ENCODE results near the gene SUPT4H1.
"Not testable (repeated sequence)": the region's sequence is repeated elsewhere in the genome, so short reads cannot be mapped to it uniquely, and the experiment has no call there.

Gene SUPT4H1

DNA sequence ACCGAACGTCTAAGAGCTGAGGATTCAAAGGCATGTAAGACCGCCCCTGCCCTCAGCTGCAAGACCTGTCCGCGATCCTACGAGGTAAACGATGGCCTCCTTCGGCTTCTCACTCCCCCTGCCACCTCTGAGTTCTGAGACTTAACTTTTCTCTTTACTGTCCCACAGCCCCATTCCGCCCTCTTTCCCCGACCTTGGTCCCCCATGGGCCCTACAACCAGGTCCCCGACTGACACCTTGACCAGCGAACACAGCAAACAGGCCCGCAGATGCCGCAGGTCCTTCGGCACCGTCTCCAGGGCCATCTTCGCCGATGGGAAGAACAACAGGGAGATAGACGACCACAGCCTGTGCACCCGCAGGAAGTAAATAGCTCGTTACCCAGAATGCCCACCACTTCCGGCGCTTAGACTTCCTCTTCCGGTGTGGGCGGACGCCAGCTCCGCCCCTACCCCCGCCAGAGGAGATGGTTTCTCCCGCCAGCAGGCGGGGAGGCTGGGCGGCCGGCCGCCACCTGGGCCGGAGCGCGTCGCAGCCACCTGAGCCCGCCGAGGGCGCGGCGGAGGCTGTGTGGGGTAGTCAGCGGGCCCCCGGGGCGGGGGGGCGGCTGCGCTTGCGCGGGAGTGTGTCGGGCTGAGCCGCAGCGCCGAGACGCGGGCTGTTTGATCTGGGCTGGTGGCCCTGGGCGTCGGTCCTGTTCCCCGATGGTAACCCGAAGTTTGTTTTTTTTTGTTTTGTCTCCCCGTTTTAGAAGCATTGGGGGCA, at the start of gene SUPT4H1:
SUPT4H1 (minus strand) TSS at position 371 of the 765 bp plus-strand sequence; CDS start at position 305, 66 bp downstream.
- peak; percentile 88 for DNase-seq (ENCODE audit: low read depth)
- TF ChIP-seq, protein P1, sequence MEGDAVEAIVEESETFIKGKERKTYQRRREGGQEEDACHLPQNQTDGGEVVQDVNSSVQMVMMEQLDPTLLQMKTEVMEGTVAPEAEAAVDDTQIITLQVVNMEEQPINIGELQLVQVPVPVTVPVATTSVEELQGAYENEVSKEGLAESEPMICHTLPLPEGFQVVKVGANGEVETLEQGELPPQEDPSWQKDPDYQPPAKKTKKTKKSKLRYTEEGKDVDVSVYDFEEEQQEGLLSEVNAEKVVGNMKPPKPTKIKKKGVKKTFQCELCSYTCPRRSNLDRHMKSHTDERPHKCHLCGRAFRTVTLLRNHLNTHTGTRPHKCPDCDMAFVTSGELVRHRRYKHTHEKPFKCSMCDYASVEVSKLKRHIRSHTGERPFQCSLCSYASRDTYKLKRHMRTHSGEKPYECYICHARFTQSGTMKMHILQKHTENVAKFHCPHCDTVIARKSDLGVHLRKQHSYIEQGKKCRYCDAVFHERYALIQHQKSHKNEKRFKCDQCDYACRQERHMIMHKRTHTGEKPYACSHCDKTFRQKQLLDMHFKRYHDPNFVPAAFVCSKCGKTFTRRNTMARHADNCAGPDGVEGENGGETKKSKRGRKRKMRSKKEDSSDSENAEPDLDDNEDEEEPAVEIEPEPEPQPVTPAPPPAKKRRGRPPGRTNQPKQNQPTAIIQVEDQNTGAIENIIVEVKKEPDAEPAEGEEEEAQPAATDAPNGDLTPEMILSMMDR (conservative IDR thresholded peaks at IDR 0.05; ENCODE audit: control insufficient read depth, insufficient read depth, low read depth, low read length) = no peak
- peak within 1 kb of the TSS; percentile 100 for H3K4me3 ChIP-seq (ENCODE audit: control insufficient read depth, low read depth, low read length)

DNA sequence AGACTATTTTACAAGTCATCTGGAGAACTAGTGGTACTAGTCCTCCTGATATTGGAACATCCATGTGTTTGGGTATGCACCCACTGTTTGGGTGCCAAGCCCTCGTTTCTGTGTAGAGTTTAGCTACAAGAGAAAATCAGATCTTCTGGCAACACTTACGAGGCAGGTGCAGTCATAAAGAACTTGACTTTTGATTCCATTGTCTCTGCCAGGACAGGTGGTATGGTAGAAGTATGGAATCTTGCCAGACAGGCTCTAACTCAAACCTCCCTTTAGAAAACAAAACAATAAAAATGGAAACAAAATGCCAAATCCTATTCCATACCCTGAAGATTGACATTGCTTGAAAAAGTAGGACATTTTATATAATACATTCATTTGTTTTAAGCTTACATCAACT, 49.3 kb upstream of the SUPT4H1 start:
- no peak for DNase-seq (ENCODE audit: low read depth)
- TF ChIP-seq, protein P1 (conservative IDR thresholded peaks at IDR 0.05; ENCODE audit: control insufficient read depth, insufficient read depth, low read depth, low read length) = no peak
- no peak overlapping the region for H3K4me3 ChIP-seq (ENCODE audit: control insufficient read depth, low read depth, low read length)

DNA sequence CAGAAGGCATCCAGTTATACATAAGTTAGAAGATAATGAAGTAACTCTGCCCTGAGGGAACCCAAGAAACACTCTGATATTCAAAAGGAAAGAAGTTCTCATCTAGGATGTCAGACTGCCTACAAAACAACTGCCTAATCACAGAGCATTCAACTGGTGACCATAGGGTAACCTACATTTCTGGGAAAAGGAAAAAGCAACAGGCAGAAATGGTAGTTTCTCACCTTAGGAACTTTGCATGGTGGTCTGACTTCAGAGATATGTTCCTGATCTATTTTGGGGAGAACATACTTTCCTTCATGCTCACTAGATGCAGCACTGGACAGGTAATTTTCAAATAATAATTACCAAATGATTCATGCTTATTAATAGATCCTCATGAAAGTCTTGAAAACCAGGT, 48.8 kb upstream of the SUPT4H1 start:
- TF ChIP-seq, protein P1 (conservative IDR thresholded peaks at IDR 0.05; ENCODE audit: control insufficient read depth, insufficient read depth, low read depth, low read length) = no peak
- no peak overlapping the region for H3K4me3 ChIP-seq (ENCODE audit: control insufficient read depth, low read depth, low read length)
- DNase-seq (ENCODE audit: low read depth) = no peak

DNA sequence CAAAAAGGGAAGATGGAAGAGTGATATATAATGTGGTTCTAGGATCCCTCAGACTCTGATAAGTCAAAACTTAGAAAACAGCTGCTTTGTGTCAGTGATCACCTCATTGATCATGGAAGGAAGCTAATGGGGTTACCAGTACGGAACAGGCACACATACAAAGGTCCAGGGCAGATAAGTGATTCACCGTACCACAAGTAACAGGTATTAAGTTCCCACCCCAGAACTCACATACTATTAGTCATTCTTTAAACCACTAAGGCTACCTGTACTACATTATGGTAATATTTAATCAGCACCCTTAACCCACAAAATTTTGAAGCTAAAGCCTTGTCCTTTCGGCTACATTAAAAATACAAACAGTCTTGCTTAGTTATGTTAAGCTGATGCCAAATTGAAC, 48.0 kb upstream of the SUPT4H1 start:
- H3K4me3 ChIP-seq (ENCODE audit: control insufficient read depth, low read depth, low read length) = no peak overlapping the region
- DNase-seq (ENCODE audit: low read depth) = no peak
- TF ChIP-seq, protein P1 (conservative IDR thresholded peaks at IDR 0.05; ENCODE audit: control insufficient read depth, insufficient read depth, low read depth, low read length) = no peak

DNA sequence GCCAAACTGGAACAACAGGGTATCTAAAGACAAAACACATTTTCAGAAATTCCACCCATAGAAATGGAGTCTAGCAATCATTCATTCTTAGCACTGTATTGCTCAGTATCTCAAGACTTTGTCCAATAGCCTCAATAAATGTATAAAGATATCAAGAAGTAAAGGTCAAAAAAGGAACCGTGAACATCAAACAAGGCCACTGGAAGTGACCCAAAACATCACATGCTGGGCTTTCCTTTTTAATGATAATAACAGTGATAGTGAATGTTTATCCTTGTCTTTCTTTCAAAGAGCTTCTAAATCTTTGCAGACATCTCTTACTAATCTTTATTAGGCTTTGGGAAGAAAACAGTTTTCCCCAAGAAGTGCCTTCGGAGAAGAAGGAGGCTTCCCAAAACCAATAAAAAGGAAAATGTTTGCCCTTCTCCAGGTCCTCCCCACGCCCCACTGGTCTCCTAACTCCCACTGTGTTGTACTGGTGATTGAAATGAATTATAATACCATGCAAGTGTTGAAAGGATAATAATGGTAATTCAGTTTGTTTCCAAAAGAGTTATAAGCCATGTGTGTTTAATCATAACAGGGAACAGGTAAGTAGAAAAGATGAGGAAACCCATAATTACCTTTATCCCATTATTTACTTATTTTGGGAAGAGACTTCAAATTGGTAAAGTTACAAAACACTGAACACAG, 46.7 kb upstream of the SUPT4H1 start:
- no peak for DNase-seq (ENCODE audit: low read depth)
- TF ChIP-seq, protein P1 (conservative IDR thresholded peaks at IDR 0.05; ENCODE audit: control insufficient read depth, insufficient read depth, low read depth, low read length) = no peak
- no peak overlapping the region for H3K4me3 ChIP-seq (ENCODE audit: control insufficient read depth, low read depth, low read length)

DNA sequence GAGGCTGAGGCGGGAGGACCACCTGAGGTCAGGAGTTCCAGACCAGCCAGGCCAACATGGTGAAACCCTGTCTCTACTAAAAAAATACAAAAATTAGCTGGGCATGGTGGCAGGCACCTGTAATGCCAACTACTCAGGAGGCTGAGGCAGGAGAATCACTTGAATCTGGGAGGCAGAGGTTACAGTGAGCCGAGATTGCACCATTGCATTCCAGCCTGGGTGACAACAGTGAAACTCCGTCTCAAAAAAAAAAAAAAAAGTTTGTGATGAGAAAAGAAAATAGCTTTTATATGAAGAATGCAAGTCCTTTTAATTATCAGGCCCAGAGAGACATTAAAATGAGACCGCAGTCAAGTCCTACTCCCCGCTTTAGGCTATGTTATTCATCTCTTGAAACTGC, 45.4 kb upstream of the SUPT4H1 start:
- not testable (repeated sequence) for H3K4me3 ChIP-seq (ENCODE audit: control insufficient read depth, low read depth, low read length)

DNA sequence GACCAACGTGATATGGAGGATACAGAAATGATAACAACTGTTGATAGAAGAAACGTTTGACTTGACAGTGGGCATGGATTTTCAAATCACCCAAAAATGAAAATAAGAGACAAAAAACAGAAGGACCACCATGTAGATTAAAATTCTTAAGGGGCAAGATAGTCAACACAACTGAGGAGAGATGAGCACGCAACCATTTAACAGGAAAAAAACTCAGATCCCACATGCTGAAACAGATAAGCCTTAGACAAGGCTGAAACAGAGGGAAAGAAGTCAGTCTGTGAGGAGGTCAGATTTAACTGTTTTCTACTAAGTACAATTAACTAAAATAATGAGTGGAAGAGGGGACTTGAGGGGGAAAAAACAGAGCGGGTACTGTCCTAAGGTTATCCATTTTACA, 44.2 kb upstream of the SUPT4H1 start:
- no peak overlapping the region for H3K4me3 ChIP-seq (ENCODE audit: control insufficient read depth, low read depth, low read length)
- no peak for DNase-seq (ENCODE audit: low read depth)
- TF ChIP-seq, protein P1 (conservative IDR thresholded peaks at IDR 0.05; ENCODE audit: control insufficient read depth, insufficient read depth, low read depth, low read length) = no peak

More for the DNA sequence above, 45.4 kb upstream of the SUPT4H1 start:
- not testable (repeated sequence) for DNase-seq (ENCODE audit: low read depth)

Measured in fibroblast of mammary gland (primary cell).